NCI-H526 (cell line): ENCODE measurements around the gene PPP1R18.

Experiments
- DNase-seq, 2 experiments: peaks; one replicate each; lab custom pipeline; 2025; lab: John Stamatoyannopoulos, UW

PPP1R18 gene

DNA sequence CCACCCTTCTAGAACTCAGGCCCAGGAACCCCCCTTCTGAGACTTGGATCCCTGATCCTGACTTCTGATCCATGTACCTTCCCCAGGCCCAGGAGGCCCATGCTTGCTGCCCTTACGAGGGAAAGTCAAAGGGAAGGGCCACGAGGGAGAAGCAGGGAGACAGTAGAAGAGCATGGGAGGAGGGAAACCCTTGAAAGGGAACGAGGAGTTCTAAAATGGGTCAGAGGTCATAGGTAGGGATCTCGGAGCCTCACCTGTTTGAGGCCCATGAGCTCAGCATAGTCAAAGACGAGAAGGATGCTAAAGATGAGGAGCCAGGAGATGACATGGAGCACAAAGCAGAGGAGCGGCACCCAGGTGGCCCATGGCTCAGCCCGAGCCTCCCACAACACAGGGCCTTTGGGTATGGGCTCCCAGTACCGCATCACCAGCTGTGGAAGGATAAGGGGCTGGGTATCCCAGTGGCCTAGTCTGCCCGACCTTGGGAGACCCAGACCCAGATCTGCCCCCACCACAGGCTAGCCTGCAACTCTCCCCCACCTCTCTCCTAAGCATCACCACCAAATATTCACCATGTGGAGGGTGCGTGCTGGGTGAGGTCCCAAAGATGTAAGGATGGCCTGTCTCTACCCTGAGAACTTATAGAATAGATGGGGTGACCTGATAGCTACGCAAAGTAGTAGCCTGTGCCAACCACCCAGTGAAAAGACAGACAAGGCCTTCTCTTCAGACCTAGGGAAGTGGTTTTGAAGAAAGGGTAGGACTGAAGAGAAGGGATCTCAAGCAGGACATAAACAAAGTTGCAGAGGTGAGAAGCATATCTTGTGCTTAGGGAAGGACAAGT, 2.8 kb upstream of the PPP1R18 start:
- no peak for DNase-seq

DNA sequence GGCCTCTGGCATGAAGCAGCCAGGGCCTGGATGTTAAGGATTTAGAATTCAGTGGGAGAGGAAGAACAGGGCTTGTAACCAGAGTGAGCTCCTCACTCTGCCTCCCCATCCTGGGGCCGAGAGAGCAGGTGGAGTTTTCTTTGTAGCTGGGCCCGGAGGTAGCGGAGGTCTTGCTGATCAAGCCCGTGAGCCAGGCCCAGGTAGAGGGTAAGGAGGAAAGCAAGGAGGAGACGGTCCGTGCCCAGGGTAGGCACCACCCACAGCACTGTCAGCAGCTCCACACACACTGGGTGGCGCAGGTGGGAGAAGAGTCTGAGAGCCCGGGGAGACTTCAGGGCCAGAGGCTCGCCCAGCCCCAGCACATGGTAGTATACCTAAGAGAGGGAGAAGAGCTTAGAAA, 2.1 kb upstream of the PPP1R18 start:
- no peak for DNase-seq

- peak in 1 of 2 experiments; percentile 63 for DNase-seq
Measured at GRCh38 chr6:30687659-30688431, 1.4 kb upstream of the PPP1R18 start.

- peak; percentile 76 to 94 for DNase-seq
Measured at GRCh38 chr6:30686908-30687658, 638 bp upstream of the PPP1R18 start.

DNA sequence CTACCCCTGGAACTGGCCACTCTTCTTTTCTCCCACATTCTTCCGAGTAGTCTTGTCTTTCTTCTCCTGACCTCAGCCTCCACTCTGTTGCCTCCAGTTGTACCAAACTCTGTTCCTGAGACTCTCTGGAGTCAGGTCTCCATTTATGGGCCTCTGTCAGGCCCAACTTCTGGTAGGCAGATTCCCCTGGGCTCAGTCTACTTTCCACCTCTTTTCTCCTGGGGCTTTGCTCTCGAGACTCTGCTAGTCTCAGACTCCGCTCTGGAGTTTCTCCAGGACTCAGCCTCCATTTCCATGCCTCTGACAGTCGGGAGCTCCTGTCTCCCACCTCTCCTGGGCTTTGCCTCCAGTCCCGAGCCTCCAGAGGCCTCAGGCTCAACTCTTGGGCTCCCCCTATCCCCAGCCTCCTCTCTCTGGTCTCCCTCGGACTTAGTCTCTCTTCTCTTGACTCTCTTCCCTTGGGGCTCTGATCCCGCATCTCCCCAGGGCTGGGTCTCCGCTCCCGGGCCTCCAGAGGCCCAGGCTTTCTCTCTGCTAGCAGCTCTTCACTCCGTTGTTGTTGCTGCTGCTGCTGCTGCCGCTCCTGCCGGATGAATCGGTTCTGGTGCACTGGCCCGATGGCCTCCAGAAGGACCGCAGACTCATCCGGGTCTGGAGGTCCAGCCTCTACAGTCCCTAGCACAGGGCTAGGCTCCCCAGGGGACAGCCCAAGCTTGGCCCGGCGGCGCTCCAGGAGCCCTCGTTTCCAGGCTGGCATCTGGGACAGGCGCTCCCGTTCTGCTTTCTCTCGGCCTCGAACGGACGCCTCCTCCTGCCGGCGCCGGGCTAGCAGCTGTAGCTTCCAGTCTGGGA, 1.1 kb downstream of the PPP1R18 start:
- no peak for DNase-seq

GRCh38 chr6:30684386-30685156, 1.9 kb downstream of the PPP1R18 start:
- no peak for DNase-seq

GRCh38 chr6:30683980-30684338, 2.5 kb downstream of the PPP1R18 start:
- no peak for DNase-seq

- no peak for DNase-seq
Measured at GRCh38 chr6:30683183-30683979, 3.1 kb downstream of the PPP1R18 start.

GRCh38 chr6:30682143-30683117, 4.0 kb downstream of the PPP1R18 start:
- DNase-seq = no peak

GRCh38 chr6:30681766-30682142, 4.7 kb downstream of the PPP1R18 start:
- DNase-seq = no peak

DNA sequence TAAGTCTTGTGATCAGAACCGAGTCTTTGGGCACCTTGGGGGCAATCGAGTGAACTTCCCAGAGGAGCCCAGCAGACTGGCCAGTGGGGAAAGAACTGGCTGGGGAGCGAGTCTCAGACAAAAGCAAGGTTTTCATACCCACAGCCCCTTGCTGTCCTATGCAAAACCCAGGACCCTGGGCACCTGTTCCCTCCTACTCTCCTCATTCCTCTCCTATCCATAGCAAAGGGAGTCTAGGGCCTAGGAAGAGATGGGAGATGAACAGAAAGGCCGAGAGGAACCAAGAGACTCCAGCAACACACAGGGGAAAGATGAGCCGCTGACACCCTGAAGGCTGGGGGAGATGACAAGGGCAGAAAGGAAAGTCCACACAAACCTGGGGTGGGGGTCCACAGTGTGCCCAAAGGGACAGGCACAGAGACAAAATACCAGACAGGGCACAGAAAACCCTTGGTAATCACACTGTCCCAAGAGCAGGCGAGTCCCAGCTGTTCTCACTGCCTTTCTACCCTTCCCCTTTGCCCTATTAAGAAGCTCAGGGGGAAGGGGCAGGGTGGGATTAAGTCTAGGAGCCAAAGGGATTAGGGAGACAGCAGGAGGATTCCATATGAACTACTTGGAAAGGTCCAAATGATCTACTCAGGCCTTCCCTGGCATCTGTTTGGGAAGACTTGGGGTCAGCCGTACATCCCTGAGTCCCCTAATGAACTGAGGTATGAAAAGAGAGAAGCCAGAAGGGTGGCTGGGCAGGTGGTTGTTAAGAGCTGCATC, 6.5 kb downstream of the PPP1R18 start:
- no peak for DNase-seq

DNA sequence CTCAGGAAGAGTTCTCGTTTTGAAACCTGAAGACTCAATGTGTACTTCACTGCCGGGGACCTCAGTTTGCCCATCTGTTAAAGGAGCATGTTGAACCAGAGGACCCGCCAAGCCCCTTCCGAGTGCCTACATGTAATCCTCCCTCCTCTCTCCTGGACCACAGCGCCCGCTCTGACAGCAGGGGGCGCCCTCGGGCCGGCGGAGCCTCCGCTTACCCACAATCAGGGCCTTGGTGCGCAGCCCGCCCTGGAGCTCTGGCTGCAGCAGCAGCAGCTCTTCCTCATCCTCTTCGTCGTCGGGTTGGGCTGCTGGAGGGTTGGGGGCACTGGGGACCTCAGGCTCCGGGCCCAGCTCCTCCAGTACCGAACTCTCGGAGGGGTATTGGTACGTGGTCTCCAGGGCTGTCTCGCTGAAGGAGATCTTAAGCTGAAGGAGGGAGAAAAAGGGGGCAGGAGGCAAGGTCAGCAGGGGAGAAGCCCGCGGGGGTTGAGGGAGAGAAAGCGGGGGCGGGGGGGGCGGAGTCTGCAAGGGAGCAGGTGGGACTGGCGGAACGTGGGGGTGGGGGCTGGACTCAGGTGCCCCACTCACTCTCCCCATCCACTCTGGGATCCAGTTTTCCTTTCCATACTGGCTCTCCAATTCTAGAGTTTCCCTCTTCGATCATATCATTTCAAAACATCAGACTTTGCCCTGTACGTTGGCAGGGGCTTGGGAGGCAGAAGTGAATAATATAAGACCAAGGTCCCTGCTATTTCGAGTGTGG, 7.3 kb downstream of the PPP1R18 start:
- DNase-seq = peak; percentile 42 to 86

- no peak for DNase-seq
Measured at GRCh38 chr6:30676660-30677285, 9.7 kb downstream of the PPP1R18 start.

GRCh38 chr6:30672445-30673253, 13.8 kb downstream of the PPP1R18 start, which contains the start of gene DHX16:
TSS of gene DHX16 (minus strand) at chr6:30673006. CDS start at chr6:30672841, 165 bp downstream.
- DNase-seq = peak; percentile 94 to 97

GRCh38 chr6:30670760-30671527, 15.5 kb downstream of the PPP1R18 start:
- no peak for DNase-seq
